Transverse colon (tissue), 4 donors: ENCODE data around the gene ZNF74. TPM values are rescaled to one million over a fixed set of nuclear protein-coding genes. Genes with fewer than 3 reads are reported as not detected.
"Not testable (repeated sequence)": the region's sequence is repeated elsewhere in the genome, so short reads cannot be mapped to it uniquely, and the experiment has no call there.

Source experiments
- DNase-seq: peaks from one replicate; pipeline ENCODE4 v3.0.0-alpha.2; 2019
- H3K27ac ChIP-seq, 4 donors: fragments of 200-600 bp; sonication (generic); 2 replicates each; pipeline ENCODE4 v1.5.1; 2016 to 2018; ENCODE audit warnings: inconsistent platforms in 4 of 4
- H3K27me3 ChIP-seq: fragments of 200-600 bp; sonication (generic); 2 replicates; pipeline ENCODE4 v1.5.1; 2017; ENCODE audit warnings: inconsistent platforms
- H3K36me3 ChIP-seq, 4 donors: fragments of 200-600 bp; sonication (generic); 2 replicates each; pipeline ENCODE4 v1.5.1; 2017 to 2019; ENCODE audit warnings: inconsistent platforms in 4 of 4
- H3K4me1 ChIP-seq, 4 donors: fragments of 200-600 bp; sonication (generic); 2 replicates each; pipeline ENCODE4 v1.5.1; 2017 to 2020; ENCODE audit warnings: inconsistent platforms in 4 of 4
- H3K4me3 ChIP-seq, 4 donors: fragments of 200-600 bp; sonication (generic); 1 replicate in 1 of 4; 2 replicates in 3 of 4; pipeline versions ENCODE4 v1.5.1 to v1.6.1; 2017 to 2019; ENCODE audit warnings: inconsistent platforms in 4 of 4
- H3K9me3 ChIP-seq, 2 donors: fragments of 200-600 bp; sonication (generic); 2 replicates each; pipeline ENCODE4 v1.5.1; 2017 to 2019; ENCODE audit warnings: inconsistent platforms in 2 of 2
- EP300 ChIP-seq: sonication (generic); formaldehyde crosslinking; IDR thresholded peaks from one replicate; pipeline ENCODE4 v1.6.1; 2017; ENCODE audit warnings: antibody characterized with exemption, low read depth
- POLR2A ChIP-seq: fragments of 450-650 bp; IDR thresholded peaks from one replicate; pipeline ENCODE4 v1.6.1; 2016; ENCODE audit warnings: antibody characterized with exemption, mild to moderate bottlenecking, moderate library complexity
- POLR2AphosphoS5 ChIP-seq, 3 donors: sonication (generic); formaldehyde crosslinking; IDR thresholded peaks; one replicate each; pipeline ENCODE4 v1.6.1; 2016; ENCODE audit warnings: antibody characterized with exemption in 3 of 3
- WGBS, 2 donors: methylation state at CpG; one replicate each; pipeline ENCODE4 v1.1.5; 2018; ENCODE audit warnings: low coverage in 1 of 2; 5-methylcytosine and 5-hydroxymethylcytosine counted together
- in situ Hi-C, 4 donors: fragments of 200-750 bp; cut with MboI; loops; one replicate each; pipeline versions ENCODE4 v1.15.0 to v1.15.1; 2017; ENCODE audit warnings: low sequenced_read_pairs in 3 of 4, low pct_ligation_motif_present in 1 of 4, low pct_unique_long_range_greater_than_20kb in 1 of 4
- intact Hi-C: fragments of 100-400 bp; cut with DNase I; formaldehyde crosslinking; loops from one replicate; pipeline ENCODE4 v1.15.1; 2023; ENCODE audit warnings: low total_unique reads
- total RNA-seq, 4 donors: library from RNA; depleted of rRNA; stranded (reverse); fragments of >200 nt; gene quantifications; one replicate each; pipeline ENCODE4 v1.1.0, GENCODE V29; 2016
- TF ChIP-seq, protein P1 (sequence below), 5 experiments: fragments of 200-600 bp in 3 of 5; fragments of 450-650 bp in 2 of 5; sonication (generic) in 3 of 5; IDR thresholded peaks; 1 replicate in 2 of 5; 2 replicates in 3 of 5; pipeline ENCODE4 v1.5.1; 2016 to 2017; ENCODE audit warnings: antibody characterized with exemption in 5 of 5, inconsistent platforms in 3 of 5, mild to moderate bottlenecking in 2 of 5, moderate library complexity in 1 of 5

ZNF74 gene
- total RNA-seq, 4 donors from 2014 or later, result 1.9 to 11.5 (median 6.6) TPM

DNA sequence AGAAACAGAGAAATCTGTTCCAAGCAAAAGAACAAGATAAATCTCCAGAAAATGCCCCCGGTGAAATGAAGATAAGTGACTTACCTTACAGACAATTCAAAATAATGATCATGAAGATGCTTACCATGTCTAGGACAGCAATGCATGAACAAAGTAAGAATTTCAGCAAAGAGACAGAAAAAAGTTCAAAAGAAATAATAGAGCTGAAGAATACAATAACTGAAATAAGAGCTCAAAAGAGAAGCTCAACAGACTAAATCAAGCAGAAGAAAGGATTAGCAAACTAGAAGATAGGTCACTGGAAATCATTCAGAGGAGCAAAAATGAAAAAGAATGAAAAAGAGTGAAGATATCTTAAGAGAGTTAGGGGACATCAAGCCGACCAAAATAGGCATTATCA lies 19.8 kb upstream of the ZNF74 start:
- 96 to 100% methylated on average over 1 of the region's 2 CpGs for WGBS, 2 donors
- in situ Hi-C loops, H3K4me3 ChIP-seq, H3K36me3 ChIP-seq, H3K27me3 ChIP-seq, H3K9me3 ChIP-seq, DNase-seq, intact Hi-C loops, H3K4me1 ChIP-seq, H3K27ac ChIP-seq: not testable (repeated sequence)

DNA sequence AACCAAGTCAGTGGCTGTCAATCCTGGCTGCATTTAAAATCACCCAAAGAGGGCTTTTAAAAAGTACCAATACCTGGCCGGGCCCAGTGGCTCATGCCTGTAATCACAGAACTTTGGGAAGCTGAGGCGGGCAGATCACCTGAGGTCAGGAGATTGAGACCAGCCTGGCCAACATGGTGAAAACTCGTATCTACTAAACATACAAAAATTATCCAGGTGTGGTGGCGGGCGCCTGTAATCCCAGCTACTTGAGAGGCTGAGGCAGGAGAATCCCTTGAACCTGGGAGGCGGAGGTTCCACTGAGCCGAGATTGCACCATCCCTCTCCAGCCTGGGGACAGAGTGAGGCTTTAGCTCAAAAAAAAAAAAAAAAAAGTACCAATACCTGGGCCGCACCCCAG lies 17.7 kb upstream of the ZNF74 start:
- H3K4me3 ChIP-seq, H3K27me3 ChIP-seq, H3K4me1 ChIP-seq, H3K36me3 ChIP-seq, intact Hi-C loops, H3K9me3 ChIP-seq, DNase-seq, in situ Hi-C loops, H3K27ac ChIP-seq: not testable (repeated sequence)
- WGBS, 2 donors, result 95 to 100% methylated on average over 3 to 8 of the region's 8 CpGs

GRCh38 chr22:20376983-20377382 lies 17.0 kb upstream of the ZNF74 start:
- H3K27me3 ChIP-seq, H3K36me3 ChIP-seq, intact Hi-C loops, DNase-seq, in situ Hi-C loops, H3K4me1 ChIP-seq, H3K27ac ChIP-seq, H3K9me3 ChIP-seq, H3K4me3 ChIP-seq: not testable (repeated sequence)
- WGBS, 2 donors, result 90 to 95% methylated on average over 10 to 11 of the region's 11 CpGs

GRCh38 chr22:20378110-20378509 lies 15.8 kb upstream of the ZNF74 start:
- no peak for DNase-seq
- H3K27me3 ChIP-seq, result peaks cover 4% of the 10 kb centered on the region
- H3K4me3 ChIP-seq, result no peak overlapping the region
- no peak for TF ChIP-seq POLR2AphosphoS5 (IDR thresholded peaks at IDR 0.05)
- TF ChIP-seq EP300, result no peak
- WGBS, 2 donors, result 60 to 85% methylated on average over 1 to 4 of the region's 4 CpGs
- intact Hi-C loops, result no loop called here
- H3K9me3 ChIP-seq, result no peaks in the 10 kb centered on the region
- H3K27ac ChIP-seq, result no peak overlapping the region
- H3K4me1 ChIP-seq, result no peaks in the 10 kb centered on the region
- H3K36me3 ChIP-seq, result no peaks in the 10 kb centered on the region
- in situ Hi-C loops, result no loop called here

DNA sequence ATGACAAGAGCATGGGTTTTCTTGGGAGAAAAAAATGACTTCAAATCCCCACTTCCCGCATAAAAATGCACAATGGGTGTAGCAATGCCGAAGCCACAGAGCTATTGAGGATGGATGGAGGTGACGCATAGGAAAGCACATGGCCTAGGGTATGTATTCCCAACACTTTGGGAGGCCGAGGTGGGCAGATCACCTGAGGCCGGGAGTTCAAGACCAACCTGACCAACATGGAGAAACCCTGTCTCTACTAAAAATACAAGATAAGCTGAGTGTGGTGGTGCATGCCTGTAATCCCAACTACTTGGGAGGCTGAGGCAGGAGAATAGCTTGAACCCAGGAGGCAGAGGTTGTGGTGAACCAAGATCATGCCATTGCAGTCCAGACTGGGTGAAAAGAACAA lies 15.3 kb upstream of the ZNF74 start:
- in situ Hi-C loops, H3K27me3 ChIP-seq, H3K4me3 ChIP-seq, H3K4me1 ChIP-seq, DNase-seq, H3K36me3 ChIP-seq, intact Hi-C loops, H3K9me3 ChIP-seq, H3K27ac ChIP-seq: not testable (repeated sequence)
- 81 to 92% methylated on average over 4 to 5 of the region's 5 CpGs for WGBS, 2 donors

DNA sequence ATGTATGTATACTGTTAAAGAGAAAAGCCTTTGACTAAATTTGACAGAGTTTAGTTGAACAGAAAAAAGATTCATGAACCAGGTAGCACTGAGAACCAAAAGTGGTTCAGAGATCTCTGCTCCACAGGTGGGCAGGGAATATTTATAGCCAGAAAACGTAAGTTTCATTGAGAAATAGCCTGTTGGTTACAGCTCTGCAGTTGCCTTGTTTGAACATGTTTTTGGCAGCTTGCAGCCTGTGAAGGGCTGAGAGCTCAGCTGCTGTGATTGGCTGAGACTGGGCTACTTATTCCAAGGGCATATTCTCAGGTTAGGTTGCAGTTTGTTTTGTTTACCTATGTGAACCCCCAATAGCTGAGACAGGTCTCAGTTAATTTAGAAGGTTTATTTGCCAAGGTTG lies 13.5 kb upstream of the ZNF74 start:
- in situ Hi-C loops (no loop called here), intact Hi-C loops (no loop called here)
- Histone ChIP-seq H3K4me1 (no peaks in the 10 kb centered on the region), H3K9me3 (no peaks in the 10 kb centered on the region), H3K36me3 (no peaks in the 10 kb centered on the region), H3K4me3 (no peak overlapping the region), H3K27ac (no peak overlapping the region), H3K27me3 (peaks cover 26% of the 10 kb centered on the region)
- no peak for DNase-seq
- 12% methylated on average over 1 of the region's 1 CpG; no CpG with 5 or more reads in 1 of the 2 donors for WGBS, 2 donors
- TF ChIP-seq POLR2AphosphoS5 (IDR thresholded peaks at IDR 0.05) (no peak), EP300 (no peak), POLR2A (no peak)
- TF ChIP-seq, protein P1, sequence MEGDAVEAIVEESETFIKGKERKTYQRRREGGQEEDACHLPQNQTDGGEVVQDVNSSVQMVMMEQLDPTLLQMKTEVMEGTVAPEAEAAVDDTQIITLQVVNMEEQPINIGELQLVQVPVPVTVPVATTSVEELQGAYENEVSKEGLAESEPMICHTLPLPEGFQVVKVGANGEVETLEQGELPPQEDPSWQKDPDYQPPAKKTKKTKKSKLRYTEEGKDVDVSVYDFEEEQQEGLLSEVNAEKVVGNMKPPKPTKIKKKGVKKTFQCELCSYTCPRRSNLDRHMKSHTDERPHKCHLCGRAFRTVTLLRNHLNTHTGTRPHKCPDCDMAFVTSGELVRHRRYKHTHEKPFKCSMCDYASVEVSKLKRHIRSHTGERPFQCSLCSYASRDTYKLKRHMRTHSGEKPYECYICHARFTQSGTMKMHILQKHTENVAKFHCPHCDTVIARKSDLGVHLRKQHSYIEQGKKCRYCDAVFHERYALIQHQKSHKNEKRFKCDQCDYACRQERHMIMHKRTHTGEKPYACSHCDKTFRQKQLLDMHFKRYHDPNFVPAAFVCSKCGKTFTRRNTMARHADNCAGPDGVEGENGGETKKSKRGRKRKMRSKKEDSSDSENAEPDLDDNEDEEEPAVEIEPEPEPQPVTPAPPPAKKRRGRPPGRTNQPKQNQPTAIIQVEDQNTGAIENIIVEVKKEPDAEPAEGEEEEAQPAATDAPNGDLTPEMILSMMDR (IDR thresholded peaks at IDR 0.05), result no peak

GRCh38 chr22:20383538-20383937 lies 10.4 kb upstream of the ZNF74 start:
- Histone ChIP-seq H3K36me3 (no peaks in the 10 kb centered on the region), H3K9me3 (no peaks in the 10 kb centered on the region), H3K27ac (no peak overlapping the region), H3K4me3 (no peak overlapping the region), H3K27me3 (peaks cover 42% of the 10 kb centered on the region), H3K4me1 (no peaks in the 10 kb centered on the region)
- no peak for TF ChIP-seq POLR2AphosphoS5 (IDR thresholded peaks at IDR 0.05)
- TF ChIP-seq, protein P1 (IDR thresholded peaks at IDR 0.05), result no peak
- TF ChIP-seq EP300, result no peak
- no peak for TF ChIP-seq POLR2A
- WGBS, 2 donors, result 85% methylated on average over 9 of the region's 9 CpGs; no CpG with 5 or more reads in 1 of the 2 donors
- in situ Hi-C loops (no loop called here), intact Hi-C loops (no loop called here)
- DNase-seq, result no peak
